Mesothelial cell of epicardium (in vitro differentiated cells): ENCODE data around the gene PRKN. TPM values are rescaled to one million over a fixed set of nuclear protein-coding genes. Genes with fewer than 3 reads are reported as not detected.

ENCODE experiments used
- DNase-seq, 2 experiments: peaks; one replicate each; pipeline ENCODE4 v3.0.0; 2021; ENCODE audit warnings: low spot score in 2 of 2; ENCODE audit not compliant: unreplicated experiment in 2 of 2
- H3K27ac Mint-ChIP-seq: 2 replicates; pipeline ENCODE4 v1.8.0; 2021; ENCODE audit warnings: mixed read lengths
- H3K27me3 Mint-ChIP-seq: 2 replicates; pipeline ENCODE4 v1.8.0; 2021; ENCODE audit warnings: low read depth, mixed read lengths
- H3K36me3 Mint-ChIP-seq: 2 replicates; pipeline ENCODE4 v1.8.0; 2021; ENCODE audit warnings: mixed read lengths
- H3K4me1 Mint-ChIP-seq: 2 replicates; pipeline ENCODE4 v1.8.0; 2021; ENCODE audit warnings: mixed read lengths
- H3K4me3 Mint-ChIP-seq: 2 replicates; pipeline ENCODE4 v1.8.0; 2021; ENCODE audit warnings: mild to moderate bottlenecking, moderate library complexity, mixed read lengths
- H3K9me3 Mint-ChIP-seq: 2 replicates; pipeline ENCODE4 v1.8.0; 2021; ENCODE audit warnings: mixed read lengths
- total RNA-seq: library from RNA; stranded (reverse); gene quantifications from 3 replicates; pipeline ENCODE4 v1.2.1, GENCODE V29; 2021
- TF ChIP-seq, protein P1 (sequence below): fragments of 200-600 bp; sonication (generic); IDR thresholded peaks from one replicate; pipeline ENCODE4 v1.5.0; 2021; ENCODE audit warnings: antibody characterized with exemption; ENCODE audit not compliant: unreplicated experiment

PRKN gene
- total RNA-seq, 1 donor from 2014 or later: 7.6 TPM

- H3K36me3 Mint-ChIP-seq: no peaks in the 10 kb centered on the region
- H3K27me3 Mint-ChIP-seq: peaks cover 2% of the 10 kb centered on the region
- no peak overlapping the region for H3K4me3 Mint-ChIP-seq
- H3K9me3 Mint-ChIP-seq: no peaks in the 10 kb centered on the region
- TF ChIP-seq, protein P1, sequence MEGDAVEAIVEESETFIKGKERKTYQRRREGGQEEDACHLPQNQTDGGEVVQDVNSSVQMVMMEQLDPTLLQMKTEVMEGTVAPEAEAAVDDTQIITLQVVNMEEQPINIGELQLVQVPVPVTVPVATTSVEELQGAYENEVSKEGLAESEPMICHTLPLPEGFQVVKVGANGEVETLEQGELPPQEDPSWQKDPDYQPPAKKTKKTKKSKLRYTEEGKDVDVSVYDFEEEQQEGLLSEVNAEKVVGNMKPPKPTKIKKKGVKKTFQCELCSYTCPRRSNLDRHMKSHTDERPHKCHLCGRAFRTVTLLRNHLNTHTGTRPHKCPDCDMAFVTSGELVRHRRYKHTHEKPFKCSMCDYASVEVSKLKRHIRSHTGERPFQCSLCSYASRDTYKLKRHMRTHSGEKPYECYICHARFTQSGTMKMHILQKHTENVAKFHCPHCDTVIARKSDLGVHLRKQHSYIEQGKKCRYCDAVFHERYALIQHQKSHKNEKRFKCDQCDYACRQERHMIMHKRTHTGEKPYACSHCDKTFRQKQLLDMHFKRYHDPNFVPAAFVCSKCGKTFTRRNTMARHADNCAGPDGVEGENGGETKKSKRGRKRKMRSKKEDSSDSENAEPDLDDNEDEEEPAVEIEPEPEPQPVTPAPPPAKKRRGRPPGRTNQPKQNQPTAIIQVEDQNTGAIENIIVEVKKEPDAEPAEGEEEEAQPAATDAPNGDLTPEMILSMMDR: no peak
- no peak for DNase-seq
- H3K4me1 Mint-ChIP-seq: peaks cover 8% of the 10 kb centered on the region
- H3K27ac Mint-ChIP-seq: no peak overlapping the region
These were observed 672.2 kb downstream of the PRKN start for GRCh38 chr6:162055365-162055764.

- Mint-ChIP-seq H3K27ac (no peak overlapping the region), H3K9me3 (no peaks in the 10 kb centered on the region), H3K27me3 (peaks cover 2% of the 10 kb centered on the region), H3K4me1 (peaks cover 8% of the 10 kb centered on the region), H3K4me3 (no peak overlapping the region), H3K36me3 (no peaks in the 10 kb centered on the region)
- no peak for DNase-seq
- TF ChIP-seq, protein P1: no peak
These were observed 674.5 kb downstream of the PRKN start for GRCh38 chr6:162053084-162053483.

- no peaks in the 10 kb centered on the region for H3K9me3 Mint-ChIP-seq
- no peaks in the 10 kb centered on the region for H3K27me3 Mint-ChIP-seq
- no peaks in the 10 kb centered on the region for H3K36me3 Mint-ChIP-seq
- TF ChIP-seq, protein P1: no peak
- DNase-seq: no peak
- no peak overlapping the region for H3K27ac Mint-ChIP-seq
- no peaks in the 10 kb centered on the region for H3K4me1 Mint-ChIP-seq
- no peak overlapping the region for H3K4me3 Mint-ChIP-seq
These were observed 677.0 kb downstream of the PRKN start for GRCh38 chr6:162050579-162050978.

GRCh38 chr6:162046324-162046723, 681.2 kb downstream of the PRKN start:
- TF ChIP-seq, protein P1: no peak
- H3K27ac Mint-ChIP-seq: no peak overlapping the region
- H3K4me1 Mint-ChIP-seq: no peaks in the 10 kb centered on the region
- peaks cover 16% of the 10 kb centered on the region for H3K9me3 Mint-ChIP-seq
- no peak for DNase-seq
- peaks cover 2% of the 10 kb centered on the region for H3K27me3 Mint-ChIP-seq
- H3K4me3 Mint-ChIP-seq: no peak overlapping the region
- no peaks in the 10 kb centered on the region for H3K36me3 Mint-ChIP-seq

DNA sequence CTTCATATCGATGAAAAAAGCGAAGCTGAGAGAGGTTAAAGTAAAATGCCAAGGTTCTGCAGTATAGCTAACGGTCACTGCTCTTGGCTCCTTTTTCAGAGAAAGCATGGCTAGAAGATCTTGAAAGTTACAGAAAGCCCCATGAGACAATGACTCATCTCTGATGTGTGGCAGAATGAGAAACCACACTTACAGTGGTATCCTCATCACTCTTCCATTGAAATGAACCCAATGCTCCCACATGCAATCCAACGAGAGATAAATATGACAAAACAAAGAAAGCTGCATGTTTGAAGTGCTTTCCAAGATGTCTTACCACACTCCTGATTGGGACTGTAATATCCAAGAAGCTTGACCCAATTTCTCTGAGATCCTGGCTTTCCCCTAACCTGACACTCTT, 694.9 kb downstream of the PRKN start:
- TF ChIP-seq, protein P1: no peak
- no peak overlapping the region for H3K4me3 Mint-ChIP-seq
- H3K27ac Mint-ChIP-seq: no peak overlapping the region
- H3K4me1 Mint-ChIP-seq: no peaks in the 10 kb centered on the region
- no peak for DNase-seq
- peaks cover 4% of the 10 kb centered on the region for H3K9me3 Mint-ChIP-seq
- H3K36me3 Mint-ChIP-seq: no peaks in the 10 kb centered on the region
- peaks cover 6% of the 10 kb centered on the region for H3K27me3 Mint-ChIP-seq
